Subcutaneous adipose tissue (tissue), 4 donors: ENCODE data around the gene PCYT2. TPM values are rescaled to one million over a fixed set of nuclear protein-coding genes. Genes with fewer than 3 reads are reported as not detected.

Experiments
- CTCF ChIP-seq: fragments of 450-650 bp; IDR thresholded peaks from one replicate; pipeline ENCODE4 v1.5.1; 2016; ENCODE audit warnings: low read depth, mild to moderate bottlenecking, control low read depth, antibody characterized with exemption, moderate library complexity
- total RNA-seq, 4 donors: library from RNA; depleted of rRNA; stranded (reverse); fragments of >200 nt; gene quantifications; one replicate each; pipeline ENCODE4 v1.1.0, GENCODE V29; 2016

PCYT2 gene
- total RNA-seq, 4 donors from 2014 or later = 23.8 to 130 (median 39.7) TPM

DNA sequence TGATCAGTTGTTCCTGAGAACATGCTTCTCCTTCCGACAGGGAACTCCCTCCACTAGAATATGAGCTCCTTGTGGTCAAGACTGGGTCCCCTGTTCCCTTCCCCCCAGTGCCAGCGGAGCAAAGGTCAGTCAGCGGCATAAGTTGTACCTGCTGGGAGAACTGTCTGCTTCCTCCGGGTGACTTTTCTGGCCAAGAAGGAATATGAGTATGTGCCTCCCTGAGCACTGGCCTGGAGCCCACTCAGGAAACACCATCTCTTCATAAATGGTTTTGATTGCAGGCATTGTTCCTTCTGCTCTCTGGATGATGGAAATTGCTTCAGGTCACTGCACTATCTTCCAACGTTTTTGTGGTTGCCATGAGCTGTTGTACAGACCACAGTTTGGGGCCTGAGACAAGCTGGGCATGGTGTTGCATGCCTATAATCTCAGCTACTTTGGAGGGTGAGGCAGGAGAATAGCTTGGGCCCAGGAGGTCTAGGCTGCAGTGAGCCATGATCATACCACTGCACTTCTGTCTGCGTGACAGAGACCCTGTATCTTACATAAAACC, 48.0 kb downstream of the PCYT2 start:
- no peak for TF ChIP-seq CTCF

DNA sequence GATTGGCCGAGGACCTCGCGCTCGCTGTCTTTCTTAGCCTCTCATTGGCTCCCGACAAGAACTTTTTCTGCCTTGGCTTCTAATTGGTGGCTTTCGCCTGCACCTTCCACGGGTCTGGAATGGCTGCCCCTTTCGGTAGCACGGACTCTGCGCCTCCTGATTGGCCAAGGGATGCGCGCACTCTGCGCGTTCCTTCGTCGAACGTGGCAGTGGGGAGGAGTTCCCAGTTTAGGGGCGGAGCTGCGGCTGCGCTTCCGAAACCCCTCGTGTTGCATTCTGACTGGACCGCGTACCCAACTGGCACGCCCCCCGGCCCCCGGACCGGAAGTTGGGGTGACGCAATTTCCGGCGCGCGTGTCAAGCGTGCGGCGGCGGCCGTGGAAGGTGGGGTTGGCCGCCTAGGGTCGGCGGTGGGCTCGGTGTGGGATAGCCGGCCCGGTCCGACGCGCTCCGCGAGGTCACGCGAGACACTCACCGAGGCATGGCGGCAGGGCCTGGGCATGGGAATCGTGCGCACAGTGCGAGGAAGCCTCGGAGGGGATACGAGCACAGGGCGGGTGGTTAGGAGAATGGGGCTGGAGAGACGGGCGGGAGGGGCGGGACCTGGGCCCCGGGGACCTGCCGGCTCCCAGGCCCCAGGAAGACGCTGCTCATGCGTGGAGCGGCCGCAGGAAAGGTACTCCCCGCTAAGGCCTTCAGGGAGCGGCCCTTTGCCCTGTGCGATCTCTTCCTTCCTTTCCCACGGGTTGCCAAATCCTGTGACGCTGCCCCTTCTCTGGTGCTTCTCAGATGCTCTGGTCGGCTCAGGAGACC, 50.2 kb downstream of the PCYT2 start:
- no peak for TF ChIP-seq CTCF

- no peak for TF ChIP-seq CTCF
Measured at GRCh38 chr17:81859906-81860755, 51.1 kb downstream of the PCYT2 start, which contains the start of gene P4HB. P4HB (minus strand) TSS chr17:81860535; CDS start chr17:81860471, 64 bp downstream.

DNA sequence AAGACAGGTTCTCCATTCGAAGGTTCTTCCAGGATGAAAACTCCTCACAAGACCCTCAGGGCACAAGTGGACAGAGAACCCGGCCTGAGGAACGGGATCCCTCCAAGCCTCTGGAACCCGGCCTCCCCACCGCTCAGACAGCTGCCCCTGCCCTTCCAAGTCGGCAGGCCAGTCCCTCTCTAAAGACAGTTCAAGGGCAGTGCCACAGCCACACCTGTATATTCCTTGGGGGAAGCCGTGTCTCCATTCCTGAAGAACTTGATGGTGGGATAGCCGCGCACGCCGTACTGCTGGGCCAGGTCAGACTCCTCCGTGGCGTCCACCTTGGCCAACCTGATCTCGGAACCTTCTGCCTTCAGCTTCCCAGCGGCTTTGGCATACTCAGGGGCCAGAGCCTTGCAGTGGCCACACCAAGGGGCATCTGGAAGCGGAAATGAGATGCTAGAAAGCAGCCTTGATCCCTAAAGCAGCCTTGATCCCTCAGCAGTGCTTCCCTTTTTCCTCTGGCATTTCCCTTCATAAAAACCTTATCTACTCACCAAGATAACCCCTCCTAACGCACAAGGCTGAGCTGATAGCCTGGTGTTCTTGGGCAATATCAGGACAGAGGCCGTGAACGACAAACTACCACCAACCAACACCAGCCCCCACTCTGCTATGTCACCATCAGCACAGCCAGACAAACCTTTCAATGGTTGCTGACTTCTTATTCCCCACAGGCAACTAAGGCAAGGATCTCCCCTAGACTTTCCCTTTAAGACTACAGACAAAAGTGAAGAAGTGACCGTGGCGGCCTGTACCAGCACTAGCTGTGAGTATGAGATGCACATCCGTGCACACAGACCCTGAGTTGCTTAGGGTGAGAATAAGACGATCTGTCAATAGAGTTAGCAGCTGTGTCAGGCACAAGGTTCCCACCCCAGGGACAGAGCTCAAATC, 52.0 kb downstream of the PCYT2 start:
- TF ChIP-seq CTCF = no peak

DNA sequence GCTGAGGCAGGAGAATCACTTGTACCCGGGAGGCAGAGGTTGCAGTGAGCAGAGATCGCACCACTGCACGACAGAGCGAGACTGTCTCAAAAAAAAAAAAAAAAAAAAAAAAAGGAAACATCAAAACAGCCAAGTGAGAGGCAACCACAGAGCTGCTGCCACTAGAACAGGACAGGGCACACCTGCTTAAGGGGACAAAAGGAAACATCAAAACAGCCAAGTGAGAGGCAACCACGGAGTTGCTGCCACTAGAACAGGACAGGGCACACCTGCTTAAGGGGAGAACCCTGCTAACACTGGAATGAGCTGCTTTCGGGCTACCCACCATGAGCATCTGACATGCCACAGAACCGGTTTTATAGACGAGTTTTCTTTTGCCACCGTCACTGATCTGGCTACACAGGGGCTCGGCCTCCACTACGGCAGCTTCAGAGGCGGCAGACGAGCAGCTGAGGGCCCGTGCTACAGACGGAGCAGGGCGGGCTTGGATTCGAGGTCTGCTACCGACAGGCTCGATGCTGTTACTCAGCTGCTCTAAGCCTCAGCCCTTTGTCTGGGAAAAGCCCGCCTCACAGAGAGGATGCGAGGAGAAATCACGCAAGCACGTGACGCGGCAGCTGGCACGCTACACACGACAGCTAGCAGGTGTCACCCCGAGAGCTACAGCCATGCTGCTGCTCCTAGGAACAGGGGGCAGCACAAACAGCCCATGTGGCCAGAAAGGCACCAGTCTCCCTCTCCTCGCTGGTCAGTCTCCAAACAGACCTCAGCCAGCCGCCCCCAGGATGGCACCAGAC, 52.8 kb downstream of the PCYT2 start:
- TF ChIP-seq CTCF = no peak
